Stimulated activated naive B cell treated with anti-CD40 and anti-IgM and Interleukin-4, amounts not matched to agents 10 μg/mL and 1 μg/mL and 100 μg/mL, for 72 hours (primary cell): ENCODE measurements around the gene C4BPB.
A peak's percentile ranks its signal among the peaks of the same experiment; 100 is the strongest.

ENCODE experiments used
- ATAC-seq, 2 donors: fragments of 150-1000 bp; cut with Tn5 transposase; replicated peaks; 2 replicates each; pipeline ENCODE4 v1.10.0; 2021; ENCODE audit warnings: moderate library complexity in 1 of 2
- DNase-seq: peaks from one replicate; pipeline ENCODE4 v3.0.0; 2021
- H3K27ac Mint-ChIP-seq: one replicate; pipeline ENCODE4 v1.8.0; 2022; ENCODE audit warnings: mild to moderate bottlenecking, mixed read lengths
- H3K27me3 Mint-ChIP-seq, 2 donors: one replicate each; pipeline ENCODE4 v1.8.0; 2022; ENCODE audit warnings: mixed read lengths in 2 of 2
- H3K36me3 Mint-ChIP-seq, 2 donors: one replicate each; pipeline ENCODE4 v1.8.0; 2022; ENCODE audit warnings: mixed read lengths in 2 of 2, mild to moderate bottlenecking in 1 of 2
- H3K4me1 Mint-ChIP-seq, 2 donors: one replicate each; pipeline ENCODE4 v1.8.0; 2022; ENCODE audit warnings: mixed read lengths in 2 of 2, mild to moderate bottlenecking in 1 of 2
- H3K4me3 Mint-ChIP-seq, 2 donors: one replicate each; pipeline ENCODE4 v1.8.0; 2022; ENCODE audit warnings: mild to moderate bottlenecking in 2 of 2, mixed read lengths in 2 of 2, moderate library complexity in 1 of 2
- H3K9me3 Mint-ChIP-seq, 2 donors: one replicate each; pipeline ENCODE4 v1.8.0; 2022; ENCODE audit warnings: mixed read lengths in 2 of 2, mild to moderate bottlenecking in 1 of 2

Gene C4BPB

DNA sequence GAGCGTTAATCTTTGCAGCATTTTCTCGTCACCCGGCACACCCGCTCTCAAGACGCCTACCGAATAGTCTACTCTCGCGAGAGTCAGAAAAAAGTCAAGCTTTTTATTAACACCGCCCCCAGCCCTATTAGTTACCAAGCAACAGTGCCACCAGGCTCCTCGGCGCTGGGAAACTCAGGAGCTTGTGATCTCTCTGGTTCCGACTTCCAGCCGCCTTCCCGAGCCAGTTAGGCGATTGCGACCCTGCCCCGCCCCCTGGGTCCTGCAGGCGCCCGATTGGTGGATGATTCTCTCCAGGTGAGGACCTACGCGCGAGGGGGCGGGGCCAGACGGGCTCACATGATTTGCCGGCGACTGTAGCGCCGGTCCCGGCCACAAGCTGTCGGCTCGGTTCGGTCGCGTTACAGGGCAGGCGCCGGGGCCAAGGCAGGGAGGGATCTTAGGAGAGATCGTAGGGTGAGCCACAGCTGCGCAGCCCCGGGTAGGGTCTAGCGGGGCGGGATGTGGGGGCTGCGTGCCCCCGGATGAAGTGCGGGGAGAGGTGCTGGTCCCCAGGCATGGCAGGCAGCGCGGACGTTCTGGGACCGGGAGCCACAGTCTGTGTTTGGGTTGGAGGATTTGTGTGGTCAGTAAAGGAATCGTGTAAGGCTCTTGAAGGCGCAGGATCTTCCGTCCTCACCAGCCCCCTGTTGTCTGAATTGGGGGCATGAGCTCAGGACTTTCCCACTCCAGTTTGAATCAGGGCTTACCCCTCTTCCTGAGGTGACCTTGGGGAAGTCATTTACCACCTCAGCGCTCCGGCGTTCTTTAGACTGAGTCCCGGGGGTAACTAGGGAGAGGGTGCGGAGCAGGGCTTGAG is 35.5 kb upstream of the C4BPB start, which contains the start of gene PFKFB2:
Gene PFKFB2, plus strand, starts transcription at position 365 of the 859 bp plus-strand sequence. CDS start 1,443 bp downstream, outside the sequence.
- DNase-seq = peak; percentile 92
- Mint-ChIP-seq H3K4me1 (peaks cover 30 to 46% of the 10 kb centered on the region in 2 donors), H3K27ac (peak within 1 kb of the TSS; percentile 94), H3K9me3 (no peaks in the 10 kb centered on the region), H3K36me3 (peaks cover 5% of the 10 kb centered on the region in 2 donors), H3K4me3 (peak within 1 kb of the TSS; percentile 86 to 94), H3K27me3 (no peaks in the 10 kb centered on the region)
- ATAC-seq = peak; percentile 87 to 91

DNA sequence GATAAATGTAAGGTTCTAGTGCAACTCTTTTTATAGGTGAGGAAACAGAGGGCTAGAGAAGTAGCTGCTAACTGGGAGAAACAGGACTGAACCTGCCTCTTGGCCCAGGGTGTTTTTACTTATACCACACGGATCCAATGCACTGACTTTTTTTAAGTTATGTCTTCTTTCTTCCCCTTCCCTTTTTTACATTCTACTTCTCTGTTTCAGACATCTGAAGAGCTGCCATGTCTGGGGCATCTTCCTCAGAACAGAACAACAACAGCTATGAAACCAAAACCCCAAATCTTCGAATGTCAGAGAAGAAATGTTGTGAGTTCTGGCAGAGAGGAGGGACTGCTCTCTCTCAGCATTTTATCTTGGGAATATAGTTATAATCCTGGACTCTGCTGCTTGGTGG is 34.2 kb upstream of the C4BPB start:
- peak; percentile 15 to 32 for ATAC-seq

DNA sequence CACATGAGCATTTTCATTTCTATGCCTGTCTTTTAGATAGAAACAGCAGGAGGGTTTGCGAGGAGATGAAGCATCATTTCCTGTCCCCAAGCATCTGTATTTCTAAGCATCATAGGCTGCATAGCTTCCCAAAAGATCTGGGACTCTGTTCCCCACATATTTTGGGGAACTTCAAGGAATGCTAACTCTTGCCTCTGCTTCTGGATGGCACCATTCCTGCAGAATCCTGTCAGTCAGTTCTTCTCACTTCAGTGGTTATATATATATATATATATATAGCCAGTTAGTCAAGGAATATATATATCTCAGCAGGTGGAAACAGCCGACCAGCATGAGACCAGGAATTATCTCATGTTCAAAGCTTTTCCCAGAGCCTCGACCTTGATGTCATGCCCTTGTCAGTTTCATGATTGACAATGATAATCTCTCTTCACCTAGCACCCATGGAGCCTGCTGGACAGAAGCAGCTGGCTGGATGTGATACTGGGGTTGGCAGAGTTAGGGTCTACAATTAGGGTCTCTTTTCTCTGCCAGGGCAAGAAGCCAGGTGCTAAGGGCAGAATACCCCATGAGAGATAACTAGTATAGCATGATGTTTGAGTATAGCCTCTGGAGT is 33.2 kb upstream of the C4BPB start:
- Mint-ChIP-seq H3K36me3 (peaks cover 8 to 13% of the 10 kb centered on the region in 2 donors), H3K9me3 (no peaks in the 10 kb centered on the region), H3K4me3 (no peak overlapping the region), H3K27ac (no peak overlapping the region), H3K27me3 (no peaks in the 10 kb centered on the region), H3K4me1 (peaks cover 25 to 47% of the 10 kb centered on the region in 2 donors)
- ATAC-seq (no peak), DNase-seq (no peak)

More for the DNA sequence above, 34.2 kb upstream of the C4BPB start:
- peak overlapping the region; percentile 86 to 94 for H3K4me3 Mint-ChIP-seq
- no peaks in the 10 kb centered on the region for H3K9me3 Mint-ChIP-seq
- peak overlapping the region; percentile 26 for H3K27ac Mint-ChIP-seq
- peaks cover 27 to 49% of the 10 kb centered on the region in 2 donors for H3K4me1 Mint-ChIP-seq
- no peak for DNase-seq
- no peaks in the 10 kb centered on the region for H3K27me3 Mint-ChIP-seq
- peaks cover 6 to 8% of the 10 kb centered on the region in 2 donors for H3K36me3 Mint-ChIP-seq

DNA sequence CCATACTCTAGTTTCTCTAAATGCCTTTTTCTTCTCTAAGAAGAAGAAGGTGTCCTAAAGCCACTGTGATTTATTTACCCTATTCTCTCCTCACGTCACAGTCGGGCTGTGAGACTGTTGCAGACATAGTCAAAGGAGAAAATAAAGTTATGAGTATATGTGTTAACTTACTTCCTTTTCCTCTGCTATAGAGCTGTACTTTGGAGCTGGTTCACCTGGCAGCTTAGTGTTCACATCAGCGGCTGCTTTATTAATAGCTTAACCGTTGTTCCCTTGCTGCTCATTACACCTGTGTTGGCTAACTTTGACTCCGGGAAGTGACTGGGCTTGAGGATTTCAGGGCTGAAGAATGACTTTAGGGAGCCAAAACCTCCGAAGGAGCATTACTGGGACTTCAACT is 32.0 kb upstream of the C4BPB start:
- Mint-ChIP-seq H3K27me3 (no peaks in the 10 kb centered on the region), H3K27ac (no peak overlapping the region), H3K36me3 (peaks cover 14 to 18% of the 10 kb centered on the region in 2 donors), H3K4me1 (peaks cover 20 to 38% of the 10 kb centered on the region in 2 donors), H3K4me3 (no peak overlapping the region), H3K9me3 (no peaks in the 10 kb centered on the region)
- ATAC-seq (no peak), DNase-seq (no peak)

DNA sequence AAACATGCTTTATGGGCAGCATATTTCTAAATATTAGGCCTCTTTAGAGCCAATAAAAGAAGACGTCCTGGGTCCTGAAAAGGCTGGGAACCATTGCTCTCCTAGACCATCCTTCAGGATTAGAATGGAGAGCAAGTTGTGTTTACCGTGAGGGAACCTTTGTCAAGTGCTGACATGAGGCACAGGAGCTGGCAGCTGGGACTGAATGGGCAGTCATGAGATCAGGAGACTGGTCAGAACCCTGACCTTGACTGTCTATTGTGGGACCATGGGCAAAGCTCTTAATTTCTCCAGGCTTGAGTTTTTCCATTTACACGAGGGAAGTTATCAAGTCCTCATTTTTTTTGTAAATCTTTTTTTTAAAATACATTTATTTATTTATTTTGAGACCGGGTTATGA is 30.4 kb upstream of the C4BPB start:
- ATAC-seq = no peak
- Mint-ChIP-seq H3K9me3 (no peaks in the 10 kb centered on the region), H3K36me3 (peaks cover 23 to 29% of the 10 kb centered on the region in 2 donors), H3K4me3 (no peak overlapping the region), H3K27me3 (no peaks in the 10 kb centered on the region), H3K4me1 (peaks cover 16 to 32% of the 10 kb centered on the region in 2 donors), H3K27ac (no peak overlapping the region)
- no peak for DNase-seq

DNA sequence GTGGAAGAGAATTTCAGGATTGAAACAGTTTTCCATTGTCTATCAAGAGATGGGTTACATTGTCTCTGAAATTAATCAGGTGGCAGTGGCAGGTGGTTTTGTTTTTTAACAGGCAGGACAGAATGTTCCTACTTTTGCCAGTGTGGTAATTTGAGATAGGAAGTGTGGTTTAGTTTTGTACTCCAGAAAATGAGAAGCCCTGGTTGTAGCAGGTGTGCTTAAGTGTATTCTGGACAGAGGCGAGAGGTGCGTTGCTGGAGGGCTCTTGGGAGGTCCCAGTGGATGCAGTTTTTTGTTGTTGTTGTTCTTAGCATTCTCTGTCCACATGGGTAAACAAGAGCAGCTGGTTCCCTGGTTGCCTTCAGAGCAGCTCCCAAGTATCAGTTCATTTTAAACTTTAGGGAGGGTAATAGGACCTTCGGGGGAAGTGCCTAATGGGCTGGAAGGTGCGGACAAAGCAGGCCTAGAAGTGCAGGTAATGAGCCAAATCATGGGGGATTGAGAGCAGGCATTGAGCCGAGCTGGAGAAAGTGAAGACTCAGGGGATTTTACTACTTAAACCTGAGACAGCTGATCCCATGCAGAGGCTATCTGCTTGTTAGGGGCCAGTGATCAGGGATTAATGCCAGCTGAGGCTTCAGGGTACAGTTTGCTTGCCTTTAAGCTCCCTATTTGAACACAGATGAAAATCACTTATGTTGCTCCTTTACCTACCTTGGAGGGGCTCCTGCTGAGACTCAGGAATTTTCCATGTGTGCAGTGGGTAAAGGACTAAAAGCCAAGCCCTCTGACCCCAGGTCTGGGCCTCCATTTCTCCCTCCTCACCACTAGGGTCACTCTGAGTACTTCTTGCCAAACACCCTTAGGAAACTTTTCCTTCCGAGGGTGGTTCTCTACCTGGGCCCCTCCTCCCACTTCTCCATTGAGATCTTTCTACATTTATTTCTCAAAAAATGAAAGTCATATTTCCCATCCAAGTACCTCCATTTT is 29.5 kb upstream of the C4BPB start:
- Mint-ChIP-seq H3K4me1 (peaks cover 10 to 25% of the 10 kb centered on the region in 2 donors), H3K9me3 (no peaks in the 10 kb centered on the region), H3K27ac (peak overlapping the region; percentile 28), H3K27me3 (no peaks in the 10 kb centered on the region), H3K4me3 (no peak overlapping the region), H3K36me3 (peaks cover 30 to 36% of the 10 kb centered on the region in 2 donors)
- DNase-seq (no peak), ATAC-seq (no peak)

DNA sequence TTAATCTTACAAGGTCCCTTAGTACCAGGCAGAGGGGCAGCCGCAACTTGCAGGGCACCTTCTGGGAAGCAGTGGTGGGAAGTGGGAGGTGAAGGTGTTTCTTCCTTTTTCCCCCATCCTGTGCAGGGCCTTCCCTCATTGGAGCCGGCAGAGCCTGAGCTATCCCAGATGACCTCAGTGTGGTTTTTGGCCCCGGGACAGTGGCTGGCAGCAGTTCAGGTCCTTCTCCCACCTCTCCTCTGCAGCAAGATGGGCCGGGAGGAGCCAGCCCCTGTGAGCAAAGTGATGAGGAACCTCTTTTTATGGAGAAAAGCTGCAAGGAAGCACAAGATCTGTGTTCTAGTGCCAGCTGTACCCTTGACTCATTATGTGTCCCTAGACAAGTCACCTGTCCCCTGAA is 28.8 kb upstream of the C4BPB start:
- Mint-ChIP-seq H3K36me3 (peaks cover 33 to 42% of the 10 kb centered on the region in 2 donors), H3K4me1 (peaks cover 4 to 18% of the 10 kb centered on the region in 2 donors), H3K27ac (no peak overlapping the region), H3K4me3 (no peak overlapping the region), H3K27me3 (no peaks in the 10 kb centered on the region), H3K9me3 (no peaks in the 10 kb centered on the region)
- DNase-seq (no peak), ATAC-seq (no peak)

DNA sequence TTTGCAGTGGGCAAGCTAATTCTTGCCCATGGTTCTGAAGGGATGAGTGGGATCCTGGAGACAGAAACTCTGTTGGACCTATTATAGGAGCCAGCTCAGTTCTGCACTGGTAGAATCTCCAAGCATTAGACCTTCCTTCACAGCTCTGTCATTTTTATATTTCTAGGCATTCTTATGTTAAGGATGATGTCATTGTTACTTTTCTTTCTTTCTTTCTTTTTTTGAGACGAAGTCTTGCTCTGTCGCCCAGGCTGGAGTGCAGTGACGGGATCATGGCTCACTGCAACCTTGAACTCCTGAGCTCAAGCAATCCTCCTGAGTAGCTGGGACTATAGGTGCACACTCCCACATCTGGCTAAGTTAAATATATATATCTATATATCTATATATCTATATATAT is 28.1 kb upstream of the C4BPB start:
- H3K36me3 Mint-ChIP-seq = peaks cover 39 to 46% of the 10 kb centered on the region in 2 donors
- DNase-seq (no peak), ATAC-seq (no peak)
- no peaks in the 10 kb centered on the region for H3K27me3 Mint-ChIP-seq
- H3K4me1 Mint-ChIP-seq = peaks cover 1 to 13% of the 10 kb centered on the region in 2 donors
- no peak overlapping the region for H3K27ac Mint-ChIP-seq
- no peaks in the 10 kb centered on the region for H3K9me3 Mint-ChIP-seq
- H3K4me3 Mint-ChIP-seq = no peak overlapping the region

DNA sequence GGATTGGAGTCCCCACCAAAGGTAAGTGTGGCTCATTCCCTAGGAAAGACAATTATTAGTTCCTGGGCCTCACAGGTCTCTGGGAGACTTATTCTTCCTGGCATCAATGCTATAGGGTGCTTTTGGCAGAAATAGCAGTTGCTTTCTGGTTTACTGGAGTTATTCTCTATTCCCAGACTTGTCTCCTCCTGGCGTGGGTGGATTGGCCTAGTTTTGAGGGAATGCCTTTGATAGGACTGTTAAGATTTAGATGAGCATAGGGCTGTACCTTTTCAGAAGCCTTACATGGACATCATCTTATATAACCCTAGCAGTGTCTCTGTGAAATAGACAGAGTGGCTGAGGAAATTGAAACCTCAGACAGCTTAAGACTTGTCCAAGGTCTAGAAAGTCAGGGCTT is 26.6 kb upstream of the C4BPB start:
- peaks cover 37 to 50% of the 10 kb centered on the region in 2 donors for H3K36me3 Mint-ChIP-seq

DNA sequence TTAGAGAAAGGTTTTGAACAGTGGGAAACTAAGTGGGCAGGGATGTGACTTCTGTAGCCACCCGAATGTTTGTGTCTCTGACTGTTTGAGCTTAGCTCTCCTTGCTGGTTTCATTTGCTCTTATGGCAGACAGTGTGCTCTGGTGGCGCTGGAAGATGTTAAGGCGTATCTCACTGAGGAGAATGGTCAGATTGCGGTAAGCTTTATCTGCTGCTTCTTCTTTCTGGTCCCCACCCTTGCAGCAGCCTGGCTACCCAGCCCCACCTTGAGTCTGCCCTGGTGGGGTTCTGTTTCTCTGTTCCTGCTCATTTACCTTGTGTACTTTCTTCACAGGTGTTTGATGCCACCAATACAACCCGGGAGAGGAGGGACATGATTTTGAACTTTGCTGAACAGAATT is 25.6 kb upstream of the C4BPB start:
- ATAC-seq = no peak
- Mint-ChIP-seq H3K36me3 (peaks cover 41 to 59% of the 10 kb centered on the region in 2 donors), H3K4me3 (no peak overlapping the region), H3K4me1 (peaks cover 1 to 13% of the 10 kb centered on the region in 2 donors), H3K27ac (no peak overlapping the region), H3K27me3 (no peaks in the 10 kb centered on the region), H3K9me3 (no peaks in the 10 kb centered on the region)
- DNase-seq = no peak

More for the DNA sequence above, 26.6 kb upstream of the C4BPB start:
- H3K9me3 Mint-ChIP-seq = no peaks in the 10 kb centered on the region
- peaks cover 1 to 13% of the 10 kb centered on the region in 2 donors for H3K4me1 Mint-ChIP-seq
- DNase-seq (no peak), ATAC-seq (no peak)
- no peak overlapping the region for H3K27ac Mint-ChIP-seq
- H3K27me3 Mint-ChIP-seq = no peaks in the 10 kb centered on the region
- H3K4me3 Mint-ChIP-seq = no peak overlapping the region

DNA sequence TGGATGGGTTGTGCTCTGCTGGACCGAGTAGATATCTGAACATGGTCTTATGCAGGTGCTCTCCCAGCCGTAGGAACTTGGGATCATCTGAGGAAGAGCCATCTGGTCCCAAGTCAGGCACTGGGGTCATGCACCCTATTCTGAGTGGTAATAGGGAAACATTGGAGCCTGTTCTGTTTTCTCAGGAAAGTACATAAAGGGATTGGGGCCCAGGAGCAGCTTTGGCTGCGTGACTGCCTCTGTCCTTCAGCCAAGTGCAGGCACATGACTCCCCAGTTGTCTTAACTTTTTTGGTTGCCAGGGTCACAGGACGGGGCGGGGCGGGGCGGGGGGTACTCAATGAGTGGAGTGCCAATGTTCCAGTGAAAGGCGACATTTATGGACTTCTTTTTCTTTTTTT is 24.1 kb upstream of the C4BPB start:
- no peaks in the 10 kb centered on the region for H3K27me3 Mint-ChIP-seq
- no peaks in the 10 kb centered on the region for H3K9me3 Mint-ChIP-seq

DNA sequence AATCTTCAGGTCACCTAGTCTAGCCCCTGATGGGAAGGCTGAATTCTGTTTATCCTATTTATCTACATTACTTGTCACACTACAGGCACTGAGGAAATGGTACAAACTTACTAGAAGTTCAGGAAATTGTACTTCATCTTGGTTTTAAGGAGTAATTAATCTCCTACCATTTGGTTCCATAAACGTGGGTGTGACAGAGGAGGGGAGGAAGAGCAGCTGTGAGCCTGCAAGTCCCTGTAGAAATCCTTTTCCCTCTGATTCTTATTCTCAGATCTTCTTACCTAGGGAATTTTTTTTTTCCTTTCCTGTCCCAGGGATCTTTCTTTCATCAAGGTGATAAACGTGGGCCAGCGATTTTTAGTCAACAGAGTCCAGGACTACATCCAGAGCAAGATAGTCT is 21.5 kb upstream of the C4BPB start:
- peaks cover 22 to 26% of the 10 kb centered on the region in 2 donors for H3K4me1 Mint-ChIP-seq
- no peak overlapping the region for H3K4me3 Mint-ChIP-seq
- ATAC-seq = no peak
- peaks cover 51 to 69% of the 10 kb centered on the region in 2 donors for H3K36me3 Mint-ChIP-seq
- H3K27me3 Mint-ChIP-seq = no peaks in the 10 kb centered on the region
- DNase-seq = no peak
- no peaks in the 10 kb centered on the region for H3K9me3 Mint-ChIP-seq
- no peak overlapping the region for H3K27ac Mint-ChIP-seq

More for the DNA sequence above, 24.1 kb upstream of the C4BPB start:
- H3K27ac Mint-ChIP-seq = no peak overlapping the region
- peaks cover 46 to 65% of the 10 kb centered on the region in 2 donors for H3K36me3 Mint-ChIP-seq
- H3K4me1 Mint-ChIP-seq = peaks cover 7 to 13% of the 10 kb centered on the region in 2 donors
- ATAC-seq (no peak), DNase-seq (no peak)
- no peak overlapping the region for H3K4me3 Mint-ChIP-seq

DNA sequence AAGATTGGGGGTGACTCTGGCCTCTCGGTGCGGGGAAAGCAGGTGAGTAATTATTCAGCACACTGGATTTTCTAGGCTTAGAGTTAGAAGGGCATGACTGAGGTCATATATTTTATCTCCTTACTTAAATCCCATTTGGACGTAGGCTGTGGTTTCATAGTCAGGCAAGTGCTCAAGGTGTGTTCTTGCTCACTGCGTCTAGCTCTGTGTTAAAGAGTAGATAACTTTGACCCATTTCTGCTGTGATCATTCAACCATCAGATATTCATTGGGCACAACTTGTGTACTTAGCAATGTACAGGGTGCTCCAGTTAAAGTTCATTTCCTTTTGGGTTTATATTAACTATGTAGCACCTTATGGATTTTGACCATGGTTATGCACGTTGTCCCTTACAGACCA is 21.0 kb upstream of the C4BPB start:
- Mint-ChIP-seq H3K27me3 (no peaks in the 10 kb centered on the region), H3K4me3 (no peak overlapping the region), H3K27ac (no peak overlapping the region), H3K36me3 (peaks cover 52 to 70% of the 10 kb centered on the region in 2 donors), H3K9me3 (no peaks in the 10 kb centered on the region), H3K4me1 (peaks cover 22 to 26% of the 10 kb centered on the region in 2 donors)
- ATAC-seq (no peak), DNase-seq (no peak)

DNA sequence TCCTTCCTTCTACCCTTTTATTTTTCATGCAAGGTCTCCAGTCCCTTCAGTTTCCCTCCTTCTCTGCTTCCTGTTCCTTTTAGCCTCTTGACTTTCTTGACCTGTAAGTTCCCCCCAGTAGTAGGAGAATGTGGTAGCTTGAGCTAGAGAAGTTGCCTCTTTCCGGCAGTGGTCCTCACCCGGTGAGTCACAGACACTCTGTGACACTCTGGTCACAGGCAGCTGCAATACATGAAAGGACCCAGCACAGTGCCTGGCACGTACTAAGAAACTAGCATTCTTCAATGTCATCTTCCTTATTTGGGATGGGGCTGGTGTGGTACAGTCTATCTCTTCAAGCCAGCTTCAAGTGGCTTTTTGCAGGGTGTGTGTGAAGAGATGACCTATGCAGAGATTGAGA is 19.6 kb upstream of the C4BPB start:
- peaks cover 22 to 26% of the 10 kb centered on the region in 2 donors for H3K4me1 Mint-ChIP-seq
- ATAC-seq (no peak), DNase-seq (no peak)
- H3K9me3 Mint-ChIP-seq = no peaks in the 10 kb centered on the region
- peaks cover 48 to 65% of the 10 kb centered on the region in 2 donors for H3K36me3 Mint-ChIP-seq
- H3K27me3 Mint-ChIP-seq = no peaks in the 10 kb centered on the region
- H3K4me3 Mint-ChIP-seq = no peak overlapping the region
- H3K27ac Mint-ChIP-seq = no peak overlapping the region
